Adrenal gland (tissue), 12 donors: ENCODE measurements around the gene GALNTL6. TPM values are rescaled to one million over a fixed set of nuclear protein-coding genes. Genes with fewer than 3 reads are reported as not detected.

ENCODE experiments used
- DNase-seq, 7 donors: peaks; one replicate each; pipeline ENCODE4 v3.0.0-alpha.2; 2019 to 2020
- H3K27ac ChIP-seq, 5 donors: fragments of 200-600 bp; sonication (generic) in 4 of 5; 1 replicate in 3 of 5; 2 replicates in 2 of 5; pipeline versions ENCODE4 v1.5.1 to v1.8.0; 2016 to 2020; ENCODE audit warnings: mild to moderate bottlenecking in 1 of 5
- H3K27me3 ChIP-seq: fragments of 200-600 bp; 2 replicates; pipeline ENCODE4 v1.8.0; 2021
- H3K36me3 ChIP-seq, 2 donors: fragments of 200-600 bp; replicated peaks in 1 of 2; 1 replicate in 1 of 2; 2 replicates in 1 of 2; pipeline versions ENCODE4 v1.5.1 to v1.8.0; 2018 to 2022
- H3K4me1 ChIP-seq, 2 donors: fragments of 200-600 bp; replicated peaks in 1 of 2; 1 replicate in 1 of 2; 2 replicates in 1 of 2; pipeline versions ENCODE4 v1.5.1 to v1.8.0; 2018 to 2021
- H3K4me3 ChIP-seq, 4 donors: fragments of 200-600 bp; sonication (generic) in 3 of 4; one replicate each; pipeline ENCODE4 v1.5.1; 2016 to 2018
- H3K9me3 ChIP-seq, 3 donors: fragments of 200-600 bp; sonication (generic) in 1 of 3; replicated peaks in 1 of 3; 1 replicate in 2 of 3; 2 replicates in 1 of 3; pipeline versions ENCODE4 v1.5.1 to v1.8.0; 2016 to 2021
- POLR2A ChIP-seq, 2 donors: fragments of 450-650 bp; IDR thresholded peaks; one replicate each; pipeline ENCODE4 v1.6.1; 2017; ENCODE audit warnings: antibody characterized with exemption in 2 of 2, mild to moderate bottlenecking in 2 of 2, moderate library complexity in 1 of 2
- WGBS, 4 donors: extraction: QIAGEN DNeasy Blood & Tissue Kit in 2 of 4; methylation state at CpG; one replicate each; pipeline versions ENCODE4 v1.1.5 to v1.1.7; 2013 to 2017; 5-methylcytosine and 5-hydroxymethylcytosine counted together
- intact Hi-C, 2 donors: fragments of 100-400 bp; cut with DNase I; formaldehyde crosslinking; loops; one replicate each; pipeline versions ENCODE4 v1.14.1 to v1.15.0; 2022 to 2023
- polyA plus RNA-seq, 3 donors: library from polyadenylated mRNA; stranded (reverse); fragments of 200-250 nt in 2 of 3; fragments of 350-450 nt in 1 of 3; fragmentation: Illumina TruSeq in 1 of 3; extraction: RNeasy Lipid Tissue Mini Kit (QIAGEN cat#74804) in 1 of 3; gene quantifications; one replicate each; pipeline ENCODE4 v1.2.3, GENCODE V29; 2013 to 2014
- total RNA-seq, 9 donors: library from RNA; depleted of rRNA in 4 of 9; stranded (reverse); fragments of >200 nt in 4 of 9; fragments of 120-200 nt in 1 of 9; fragmentation: NEBNext Ultra II Directional in 1 of 9; extraction: Animal tissue kit (Norgen Biotek cat#: 25700) in 1 of 9; gene quantifications; one replicate each; pipeline versions ENCODE4 v1.1.0 to v1.2.4, GENCODE V29; 2013 to 2023
- TF ChIP-seq, protein P1 (sequence below), 6 experiments: fragments of 450-650 bp in 4 of 6; fragments of 200-600 bp in 2 of 6; sonication (generic) in 1 of 6; IDR thresholded peaks; 1 replicate in 5 of 6; 2 replicates in 1 of 6; pipeline versions ENCODE4 v1.5.1 to v1.8.0; 2016 to 2021; ENCODE audit warnings: antibody characterized with exemption in 6 of 6, mild to moderate bottlenecking in 2 of 6, moderate library complexity in 1 of 6
- donor health status: healthy with polysubstance abuse.
- donor health status: Bipolar disorder and iron deficiency.
- donor health status: DM: yes; HTN: yes; CAD: no.
- donor health status: DM: no; HTN: no; CAD: no.
- donor health status: DM: no; HTN: no; CAD: no.
- donor health status: DM: yes; HTN: yes; CAD: no.

Gene GALNTL6
- total and polyA plus RNA-seq, 12 donors = 0.10 to 0.96 (median 0.42) TPM; not detected in 1

DNA sequence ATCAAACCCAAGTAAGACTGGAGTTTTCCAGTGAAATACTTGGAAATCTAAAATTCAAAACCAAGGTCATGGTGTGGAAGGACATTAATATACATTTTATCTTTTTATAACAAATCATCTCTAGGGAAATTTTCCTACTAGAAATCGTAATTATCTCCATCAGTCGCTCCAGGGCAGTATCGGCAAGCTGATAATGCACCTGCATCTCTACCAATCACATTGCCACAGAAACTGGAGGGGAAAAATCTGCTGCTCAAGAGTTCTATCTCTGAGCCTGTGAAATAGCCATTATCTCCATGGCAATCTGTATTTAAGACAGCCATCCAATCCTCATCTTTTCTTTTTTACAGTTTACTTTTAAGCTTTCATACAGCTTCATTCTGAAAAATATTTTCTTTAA is 817.1 kb downstream of the GALNTL6 start:
- TF ChIP-seq, protein P1, sequence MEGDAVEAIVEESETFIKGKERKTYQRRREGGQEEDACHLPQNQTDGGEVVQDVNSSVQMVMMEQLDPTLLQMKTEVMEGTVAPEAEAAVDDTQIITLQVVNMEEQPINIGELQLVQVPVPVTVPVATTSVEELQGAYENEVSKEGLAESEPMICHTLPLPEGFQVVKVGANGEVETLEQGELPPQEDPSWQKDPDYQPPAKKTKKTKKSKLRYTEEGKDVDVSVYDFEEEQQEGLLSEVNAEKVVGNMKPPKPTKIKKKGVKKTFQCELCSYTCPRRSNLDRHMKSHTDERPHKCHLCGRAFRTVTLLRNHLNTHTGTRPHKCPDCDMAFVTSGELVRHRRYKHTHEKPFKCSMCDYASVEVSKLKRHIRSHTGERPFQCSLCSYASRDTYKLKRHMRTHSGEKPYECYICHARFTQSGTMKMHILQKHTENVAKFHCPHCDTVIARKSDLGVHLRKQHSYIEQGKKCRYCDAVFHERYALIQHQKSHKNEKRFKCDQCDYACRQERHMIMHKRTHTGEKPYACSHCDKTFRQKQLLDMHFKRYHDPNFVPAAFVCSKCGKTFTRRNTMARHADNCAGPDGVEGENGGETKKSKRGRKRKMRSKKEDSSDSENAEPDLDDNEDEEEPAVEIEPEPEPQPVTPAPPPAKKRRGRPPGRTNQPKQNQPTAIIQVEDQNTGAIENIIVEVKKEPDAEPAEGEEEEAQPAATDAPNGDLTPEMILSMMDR (IDR thresholded peaks at IDR 0.05) = no peak
- no peak for TF ChIP-seq POLR2A (IDR thresholded peaks at IDR 0.05)
- no peaks in the 10 kb centered on the region for H3K27me3 ChIP-seq
- no peak for DNase-seq
- no peak overlapping the region for H3K4me3 ChIP-seq
- H3K36me3 ChIP-seq = no peaks in the 10 kb centered on the region
- no peaks in the 10 kb centered on the region for H3K9me3 ChIP-seq
- WGBS, 4 donors = 50 to 74% (median 50%) methylated on average over 3 of the region's 3 CpGs
- intact Hi-C loops = no loop called here
- H3K4me1 ChIP-seq = no peaks in the 10 kb centered on the region
- H3K27ac ChIP-seq = no peak overlapping the region

DNA sequence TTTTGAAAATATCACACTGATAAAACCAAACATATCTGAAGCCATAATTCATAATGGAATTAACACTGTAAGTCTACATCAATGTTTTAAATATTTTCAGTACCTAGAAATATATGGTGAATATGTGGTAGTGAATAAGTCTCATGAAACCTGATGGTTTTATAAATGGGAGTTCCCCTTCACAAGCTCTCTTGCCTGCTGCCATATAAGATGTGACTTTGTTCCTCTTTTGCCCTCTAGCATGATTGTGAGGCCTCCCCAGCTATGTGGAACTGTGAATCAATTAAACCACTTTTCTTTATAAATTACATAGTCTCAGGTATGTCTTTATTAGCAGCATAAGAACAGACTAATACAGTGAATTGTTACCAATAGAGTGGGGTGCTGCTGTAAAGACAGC is 818.6 kb downstream of the GALNTL6 start:
- no peaks in the 10 kb centered on the region for H3K27me3 ChIP-seq
- DNase-seq = no peak
- no peaks in the 10 kb centered on the region for H3K4me1 ChIP-seq
- H3K36me3 ChIP-seq = no peaks in the 10 kb centered on the region
- no peak overlapping the region for H3K27ac ChIP-seq
- intact Hi-C loops = no loop called here
- TF ChIP-seq, protein P1 (IDR thresholded peaks at IDR 0.05) = no peak
- no peak for TF ChIP-seq POLR2A (IDR thresholded peaks at IDR 0.05)
- no peaks in the 10 kb centered on the region for H3K9me3 ChIP-seq
- H3K4me3 ChIP-seq = no peak overlapping the region

DNA sequence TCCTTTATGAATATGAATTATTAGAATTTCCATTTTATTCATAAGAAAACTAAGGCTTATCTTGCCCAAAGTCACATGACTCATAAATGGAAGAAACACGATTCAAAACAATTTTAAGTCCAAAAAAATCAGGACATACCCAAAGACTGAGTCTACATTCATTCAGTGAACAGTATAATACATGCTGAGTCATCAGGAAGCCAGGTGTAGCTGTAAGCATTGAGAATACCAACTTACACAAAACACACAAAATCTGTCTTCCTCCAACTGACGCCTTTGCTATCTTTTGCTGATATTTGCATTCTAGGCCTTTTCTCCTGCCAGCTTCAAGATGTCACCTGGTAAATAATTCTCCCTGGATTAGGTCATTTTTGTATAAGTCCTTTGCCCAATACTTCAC is 835.3 kb downstream of the GALNTL6 start:
- Histone ChIP-seq H3K4me3 (no peak overlapping the region), H3K27me3 (no peaks in the 10 kb centered on the region), H3K36me3 (no peaks in the 10 kb centered on the region), H3K27ac (no peak overlapping the region), H3K9me3 (no peaks in the 10 kb centered on the region), H3K4me1 (no peaks in the 10 kb centered on the region)
- intact Hi-C loops = no loop called here
- no peak for DNase-seq
- 73 to 80% (median 77%) methylated on average over 2 of the region's 2 CpGs for WGBS, 4 donors
- no peak for TF ChIP-seq POLR2A (IDR thresholded peaks at IDR 0.05)
- TF ChIP-seq, protein P1 (IDR thresholded peaks at IDR 0.05) = no peak

DNA sequence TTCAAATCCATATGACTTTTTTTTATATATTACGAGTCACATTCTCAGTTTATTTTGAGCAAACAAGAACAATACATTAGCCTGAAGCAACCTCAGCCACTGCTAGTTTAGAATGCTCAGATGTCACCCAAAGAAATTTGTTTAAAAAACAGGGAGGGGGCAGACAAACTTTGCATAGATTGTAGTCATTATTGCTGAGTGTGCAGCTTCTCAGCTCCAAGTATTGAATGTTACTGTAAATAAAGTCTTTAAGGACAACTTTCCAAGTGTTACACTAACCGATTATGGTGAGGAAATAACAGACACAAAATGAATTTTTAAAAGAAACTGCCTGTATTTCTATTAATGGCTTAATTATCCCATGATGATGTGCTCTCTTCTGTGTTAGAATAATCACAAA is 835.9 kb downstream of the GALNTL6 start:
- H3K4me1 ChIP-seq = no peaks in the 10 kb centered on the region
- H3K27ac ChIP-seq = no peak overlapping the region
- no peak for DNase-seq
- no peak overlapping the region for H3K4me3 ChIP-seq
- H3K9me3 ChIP-seq = no peaks in the 10 kb centered on the region
- intact Hi-C loops = no loop called here
- no peaks in the 10 kb centered on the region for H3K36me3 ChIP-seq
- TF ChIP-seq, protein P1 (IDR thresholded peaks at IDR 0.05) = no peak
- TF ChIP-seq POLR2A (IDR thresholded peaks at IDR 0.05) = no peak
- no peaks in the 10 kb centered on the region for H3K27me3 ChIP-seq
- 64 to 71% (median 66%) methylated on average over 2 of the region's 2 CpGs for WGBS, 4 donors
